ENCODE data around the gene GON4L. TPM values are rescaled to one million over a fixed set of nuclear protein-coding genes. Genes with fewer than 3 reads are reported as not detected.
"Not testable (repeated sequence)": the region's sequence is repeated elsewhere in the genome, so short reads cannot be mapped to it uniquely, and the experiment has no call there.

GON4L gene
- polyA plus RNA-seq, 4 donors = 39.1 to 48.6 (median 44.8) TPM

- not testable (repeated sequence) for DNase-seq (ENCODE audit: low read depth in 4 of 4, low spot score in 3 of 4)
These were observed 98.0 kb downstream of the GON4L start for GRCh38 chr1:155759017-155759416.

GRCh38 chr1:155748141-155748540 is 108.9 kb downstream of the GON4L start:
- not testable (repeated sequence) for DNase-seq (ENCODE audit: low read depth in 4 of 4, low spot score in 3 of 4)

- DNase-seq (ENCODE audit: low read depth in 4 of 4, low spot score in 3 of 4) = not testable (repeated sequence)
These were observed 109.4 kb downstream of the GON4L start for GRCh38 chr1:155747586-155747985.

- peak; percentile 83 to 87 (median 86) for DNase-seq (ENCODE audit: low read depth in 4 of 4, low spot score in 3 of 4)
These were observed 111.5 kb downstream of the GON4L start for GRCh38 chr1:155745284-155746228.

GRCh38 chr1:155744711-155745283 is 112.2 kb downstream of the GON4L start:
- DNase-seq (ENCODE audit: low read depth in 4 of 4, low spot score in 3 of 4) = no peak

- DNase-seq (ENCODE audit: low read depth in 4 of 4, low spot score in 3 of 4) = no peak
These were observed 115.1 kb downstream of the GON4L start for GRCh38 chr1:155741908-155742307.

GRCh38 chr1:155740995-155741394 is 116.0 kb downstream of the GON4L start:
- DNase-seq (ENCODE audit: low read depth in 4 of 4, low spot score in 3 of 4) = no peak

GRCh38 chr1:155729031-155729898 is 127.7 kb downstream of the GON4L start:
- DNase-seq (ENCODE audit: low read depth in 4 of 4, low spot score in 3 of 4) = peak in 3 of 4 donors; percentile 33 to 41 (median 35)

- DNase-seq (ENCODE audit: low read depth in 4 of 4, low spot score in 3 of 4) = no peak
These were observed 131.9 kb downstream of the GON4L start for GRCh38 chr1:155725142-155725541.

- no peak for DNase-seq (ENCODE audit: low read depth in 4 of 4, low spot score in 3 of 4)
These were observed 137.3 kb downstream of the GON4L start for GRCh38 chr1:155719703-155720102.

- not testable (repeated sequence) for DNase-seq (ENCODE audit: low read depth in 4 of 4, low spot score in 3 of 4)
These were observed 138.4 kb downstream of the GON4L start for GRCh38 chr1:155718524-155719115.

GRCh38 chr1:155717041-155717440 is 140.0 kb downstream of the GON4L start:
- DNase-seq (ENCODE audit: low read depth in 4 of 4, low spot score in 3 of 4) = no peak

- no peak for DNase-seq (ENCODE audit: low read depth in 4 of 4, low spot score in 3 of 4)
These were observed 141.2 kb downstream of the GON4L start for GRCh38 chr1:155715777-155716176.

- DNase-seq (ENCODE audit: low read depth in 4 of 4, low spot score in 3 of 4) = not testable (repeated sequence)
These were observed 142.0 kb downstream of the GON4L start for GRCh38 chr1:155715056-155715455.

GRCh38 chr1:155713075-155713474 is 143.9 kb downstream of the GON4L start:
- DNase-seq (ENCODE audit: low read depth in 4 of 4, low spot score in 3 of 4) = no peak

- DNase-seq (ENCODE audit: low read depth in 4 of 4, low spot score in 3 of 4) = not testable (repeated sequence)
These were observed 144.4 kb downstream of the GON4L start for GRCh38 chr1:155712636-155713035.

- not testable (repeated sequence) for DNase-seq (ENCODE audit: low read depth in 4 of 4, low spot score in 3 of 4)
These were observed 145.6 kb downstream of the GON4L start for GRCh38 chr1:155711457-155711856.

GRCh38 chr1:155709391-155709790 is 147.6 kb downstream of the GON4L start:
- DNase-seq (ENCODE audit: low read depth in 4 of 4, low spot score in 3 of 4) = no peak

- DNase-seq (ENCODE audit: low read depth in 4 of 4, low spot score in 3 of 4) = no peak
These were observed 150.9 kb downstream of the GON4L start for GRCh38 chr1:155706139-155706538.

GRCh38 chr1:155704414-155704813 is 152.6 kb downstream of the GON4L start:
- DNase-seq (ENCODE audit: low read depth in 4 of 4, low spot score in 3 of 4) = not testable (repeated sequence)
